Smooth muscle cell (in vitro differentiated cells): ENCODE measurements around the gene USP44. TPM values are rescaled to one million over a fixed set of nuclear protein-coding genes. Genes with fewer than 3 reads are reported as not detected.
A peak's percentile ranks its signal among the peaks of the same experiment; 100 is the strongest.

Experiments used
- DNase-seq: peaks from one replicate; lab custom pipeline; 2025; ENCODE audit not compliant: unreplicated experiment; lab: John Stamatoyannopoulos, UW
- H2AFZ ChIP-seq: fragments of 200-600 bp; sonication (generic); 2 replicates; pipeline ENCODE4 v1.6.0; 2016; ENCODE audit warnings: antibody characterized with exemption, low read depth, mild to moderate bottlenecking
- H3F3A ChIP-seq: fragments of 200-600 bp; sonication (generic); 2 replicates; pipeline ENCODE4 v1.6.0; 2017; ENCODE audit warnings: antibody characterized with exemption, low read depth
- H3K27ac ChIP-seq: fragments of 200-600 bp; sonication (generic); 2 replicates; pipeline ENCODE4 v1.5.1; 2016; ENCODE audit warnings: low read depth, mild to moderate bottlenecking
- H3K27me3 ChIP-seq: fragments of 200-600 bp; sonication (generic); 2 replicates; pipeline ENCODE4 v1.6.1; 2016; ENCODE audit warnings: low read depth, mild to moderate bottlenecking
- H3K36me3 ChIP-seq: fragments of 200-600 bp; sonication (generic); 2 replicates; pipeline ENCODE4 v1.5.1; 2016; ENCODE audit warnings: low read depth
- H3K4me1 ChIP-seq: fragments of 200-600 bp; sonication (generic); 2 replicates; pipeline ENCODE4 v1.5.1; 2016; ENCODE audit warnings: low read depth
- H3K4me2 ChIP-seq: fragments of 200-600 bp; sonication (generic); 2 replicates; pipeline ENCODE4 v1.6.0; 2016; ENCODE audit warnings: mild to moderate bottlenecking
- H3K4me3 ChIP-seq: fragments of 200-600 bp; sonication (generic); 2 replicates; pipeline ENCODE4 v1.5.1; 2016; ENCODE audit warnings: mild to moderate bottlenecking
- H3K79me2 ChIP-seq: fragments of 200-600 bp; sonication (generic); 2 replicates; pipeline ENCODE4 v1.6.0; 2016; ENCODE audit warnings: low read depth, mild to moderate bottlenecking
- H3K9ac ChIP-seq: fragments of 200-600 bp; sonication (generic); 2 replicates; pipeline ENCODE4 v1.6.0; 2016; ENCODE audit warnings: low read depth
- H3K9me3 ChIP-seq: fragments of 200-600 bp; sonication (generic); replicated peaks from 2 replicates; pipeline ENCODE4 v1.5.1; 2016; ENCODE audit warnings: low read depth
- H4K20me1 ChIP-seq: fragments of 200-600 bp; sonication (generic); 2 replicates; pipeline ENCODE4 v1.6.0; 2016; ENCODE audit warnings: low read depth
- WGBS: methylation state at CpG from one replicate; pipeline ENCODE4 v1.1.7; 2016; ENCODE audit warnings: low lambda C conversion rate; 5-methylcytosine and 5-hydroxymethylcytosine counted together
- polyA plus RNA-seq: library from polyadenylated mRNA; unstranded; fragments of >200 nt; fragmentation: Nextera tagmentation; extraction: Ambion mirVana; gene quantifications from 2 replicates; pipeline ENCODE4 v1.2.1, GENCODE V29; 2016
- total RNA-seq: library from RNA; depleted of rRNA; stranded (reverse); fragments of >200 nt; gene quantifications from 2 replicates; pipeline ENCODE4 v1.2.3, GENCODE V29; 2014
- TF ChIP-seq, protein P1 (sequence below): fragments of 200-600 bp; sonication (generic); IDR thresholded peaks from 2 replicates; pipeline ENCODE4 v1.5.1; 2017; ENCODE audit warnings: borderline replicate concordance, mild to moderate bottlenecking, antibody characterized with exemption; ENCODE audit not compliant: insufficient read depth, poor library complexity, severe bottlenecking

USP44 gene
- total and polyA plus RNA-seq, 2 experiments from 2014 or later, result 0.10 TPM; not detected in 1

GRCh38 chr12:95518944-95519343 lies 32.3 kb downstream of the USP44 start:
- no peaks in the 10 kb centered on the region for H3K79me2 ChIP-seq
- no peak overlapping the region for H3K9ac ChIP-seq
- no peak overlapping the region for H2AFZ ChIP-seq
- H3K27ac ChIP-seq, result no peak overlapping the region
- peaks cover 6% of the 10 kb centered on the region for H3K36me3 ChIP-seq
- TF ChIP-seq, protein P1, sequence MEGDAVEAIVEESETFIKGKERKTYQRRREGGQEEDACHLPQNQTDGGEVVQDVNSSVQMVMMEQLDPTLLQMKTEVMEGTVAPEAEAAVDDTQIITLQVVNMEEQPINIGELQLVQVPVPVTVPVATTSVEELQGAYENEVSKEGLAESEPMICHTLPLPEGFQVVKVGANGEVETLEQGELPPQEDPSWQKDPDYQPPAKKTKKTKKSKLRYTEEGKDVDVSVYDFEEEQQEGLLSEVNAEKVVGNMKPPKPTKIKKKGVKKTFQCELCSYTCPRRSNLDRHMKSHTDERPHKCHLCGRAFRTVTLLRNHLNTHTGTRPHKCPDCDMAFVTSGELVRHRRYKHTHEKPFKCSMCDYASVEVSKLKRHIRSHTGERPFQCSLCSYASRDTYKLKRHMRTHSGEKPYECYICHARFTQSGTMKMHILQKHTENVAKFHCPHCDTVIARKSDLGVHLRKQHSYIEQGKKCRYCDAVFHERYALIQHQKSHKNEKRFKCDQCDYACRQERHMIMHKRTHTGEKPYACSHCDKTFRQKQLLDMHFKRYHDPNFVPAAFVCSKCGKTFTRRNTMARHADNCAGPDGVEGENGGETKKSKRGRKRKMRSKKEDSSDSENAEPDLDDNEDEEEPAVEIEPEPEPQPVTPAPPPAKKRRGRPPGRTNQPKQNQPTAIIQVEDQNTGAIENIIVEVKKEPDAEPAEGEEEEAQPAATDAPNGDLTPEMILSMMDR, result no peak
- peaks cover 5% of the 10 kb centered on the region for H3F3A ChIP-seq
- DNase-seq, result no peak
- H3K4me1 ChIP-seq, result no peaks in the 10 kb centered on the region
- H3K27me3 ChIP-seq, result no peaks in the 10 kb centered on the region
- H3K4me3 ChIP-seq, result no peak overlapping the region
- H4K20me1 ChIP-seq, result peaks cover 27% of the 10 kb centered on the region
- H3K9me3 ChIP-seq, result no peaks in the 10 kb centered on the region
- no peak overlapping the region for H3K4me2 ChIP-seq

- Histone ChIP-seq H3K79me2 (no peaks in the 10 kb centered on the region), H3K4me1 (no peaks in the 10 kb centered on the region), H2AFZ (no peak overlapping the region), H3K27ac (peak overlapping the region; percentile 23), H3K27me3 (no peaks in the 10 kb centered on the region), H3K36me3 (peaks cover 12% of the 10 kb centered on the region), H3K4me2 (no peak overlapping the region), H4K20me1 (peaks cover 27% of the 10 kb centered on the region), H3F3A (peaks cover 5% of the 10 kb centered on the region), H3K9ac (no peak overlapping the region), H3K4me3 (no peak overlapping the region), H3K9me3 (no peaks in the 10 kb centered on the region)
- no peak for DNase-seq
- TF ChIP-seq, protein P1, result no peak
These were observed 34.0 kb downstream of the USP44 start for GRCh38 chr12:95517246-95517645.

DNA sequence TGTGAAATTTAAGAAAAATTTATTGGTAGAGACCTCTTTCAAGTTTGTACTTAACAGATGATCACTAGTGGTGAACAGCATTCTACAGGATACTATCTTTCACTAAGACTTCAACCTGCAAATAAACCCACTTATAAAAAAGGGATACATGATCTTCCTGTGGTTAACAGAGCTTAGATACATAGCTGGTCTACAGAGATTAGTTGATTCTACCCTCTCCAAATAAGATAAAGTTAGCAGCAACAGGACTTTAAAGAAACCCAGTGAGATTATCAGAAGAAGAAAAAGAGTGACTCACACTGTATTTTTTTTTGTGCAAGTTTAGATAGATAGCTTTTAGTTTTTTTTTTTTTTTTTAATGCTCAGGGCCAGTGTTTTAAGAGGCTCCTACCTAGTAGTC lies 34.5 kb downstream of the USP44 start:
- Histone ChIP-seq H3K9me3 (no peaks in the 10 kb centered on the region), H3K4me2 (peak overlapping the region; percentile 28), H2AFZ (no peak overlapping the region), H3K4me3 (no peak overlapping the region), H3K36me3 (peaks cover 16% of the 10 kb centered on the region), H4K20me1 (peaks cover 27% of the 10 kb centered on the region), H3K79me2 (no peaks in the 10 kb centered on the region), H3K9ac (no peak overlapping the region), H3K27ac (peak overlapping the region; percentile 23), H3K27me3 (no peaks in the 10 kb centered on the region), H3F3A (peaks cover 5% of the 10 kb centered on the region), H3K4me1 (no peaks in the 10 kb centered on the region)
- TF ChIP-seq, protein P1, result no peak
- DNase-seq, result no peak

DNA sequence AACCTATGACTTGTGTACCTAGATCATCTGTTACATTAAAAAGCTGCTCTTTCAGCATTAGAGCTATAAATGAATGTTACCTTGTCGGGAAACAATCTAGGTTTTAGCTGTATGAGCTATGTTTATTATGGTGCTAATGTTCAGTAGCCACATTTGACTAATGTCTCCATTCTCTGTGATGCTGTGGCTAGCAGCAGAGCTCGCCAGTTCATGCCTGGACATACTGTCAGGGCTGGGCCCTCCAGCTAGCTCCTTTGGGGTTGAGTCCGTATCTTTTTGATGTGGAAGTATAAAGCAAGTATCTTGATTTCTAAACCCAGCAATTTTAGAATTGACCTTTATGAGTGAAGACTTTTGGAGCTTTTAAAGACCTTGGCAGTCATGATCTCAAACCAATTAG lies 36.1 kb downstream of the USP44 start:
- peaks cover 5% of the 10 kb centered on the region for H3F3A ChIP-seq
- no peak overlapping the region for H3K27ac ChIP-seq
- H3K36me3 ChIP-seq, result peaks cover 16% of the 10 kb centered on the region
- H3K4me1 ChIP-seq, result no peaks in the 10 kb centered on the region
- no peaks in the 10 kb centered on the region for H3K79me2 ChIP-seq
- H3K9ac ChIP-seq, result no peak overlapping the region
- H2AFZ ChIP-seq, result no peak overlapping the region
- H3K4me3 ChIP-seq, result no peak overlapping the region
- H4K20me1 ChIP-seq, result peaks cover 37% of the 10 kb centered on the region
- no peaks in the 10 kb centered on the region for H3K9me3 ChIP-seq
- no peaks in the 10 kb centered on the region for H3K27me3 ChIP-seq
- 98% methylated on average over 3 of the region's 3 CpGs for WGBS
- no peak overlapping the region for H3K4me2 ChIP-seq
- no peak for DNase-seq
- TF ChIP-seq, protein P1, result no peak
